OCI-LY7 (cell line): ENCODE measurements around the gene CDA. TPM values are rescaled to one million over a fixed set of nuclear protein-coding genes. Genes with fewer than 3 reads are reported as not detected.

Experiments used
- BruUV-seq: library from RNA; stranded (reverse); fragments of 400-500 nt; replicated peaks from 2 replicates; lab custom pipeline; 2021; lab: Mats Ljungman, UMichigan
- CTCF ChIA-PET: fragments of 300-600 bp; sonication (Branson Sonifier 250); formaldehyde crosslinking; loops from one replicate; lab custom pipeline; 2022; ENCODE audit warnings: antibody characterized with exemption; ENCODE audit not compliant: unreplicated experiment; lab: Charles Lee
- POLR2A ChIA-PET: fragments of 300-600 bp; sonication (Branson Sonifier 250); formaldehyde crosslinking; loops from one replicate; lab custom pipeline; 2022; ENCODE audit warnings: antibody characterized with exemption; lab: Charles Lee
- DNase-seq: peaks from one replicate; pipeline ENCODE4 v3.0.0-alpha.2; 2015; ENCODE audit warnings: low spot score
- H2AFZ ChIP-seq: fragments of 200-600 bp; sonication (generic), shearing (Covaris generic); 2 replicates; pipeline ENCODE4 v1.6.1; 2014; ENCODE audit warnings: mild to moderate bottlenecking, antibody characterized with exemption, low read length, moderate library complexity
- H3K27ac ChIP-seq: fragments of 200-600 bp; sonication (generic); 2 replicates; pipeline ENCODE4 v1.5.1; 2014; ENCODE audit warnings: mixed run types, low read depth, mild to moderate bottlenecking, moderate library complexity, low read length, inconsistent platforms; ENCODE audit not compliant: poor library complexity, severe bottlenecking
- H3K36me3 ChIP-seq: fragments of 200-600 bp; sonication (generic); 2 replicates; pipeline ENCODE4 v1.6.1; 2014; ENCODE audit warnings: mild to moderate bottlenecking, antibody characterized with exemption, low read length, moderate library complexity, mixed read lengths; ENCODE audit not compliant: insufficient read depth
- H3K4me1 ChIP-seq: fragments of 200-600 bp; sonication (generic); 2 replicates; pipeline ENCODE4 v1.5.1; 2014; ENCODE audit warnings: mild to moderate bottlenecking, low read length; ENCODE audit not compliant: insufficient read depth, poor library complexity, severe bottlenecking
- H3K4me2 ChIP-seq: fragments of 200-600 bp; sonication (generic); 2 replicates; pipeline ENCODE4 v1.6.1; 2014; ENCODE audit warnings: mild to moderate bottlenecking, low read length
- H3K4me3 ChIP-seq: fragments of 200-600 bp; sonication (generic); 2 replicates; pipeline ENCODE4 v1.5.1; 2014; ENCODE audit warnings: mild to moderate bottlenecking, low read depth, low read length; ENCODE audit not compliant: poor library complexity, severe bottlenecking
- H3K79me2 ChIP-seq: fragments of 200-600 bp; sonication (generic); 2 replicates; pipeline ENCODE4 v1.6.1; 2016; ENCODE audit warnings: low read depth, mild to moderate bottlenecking, low read length, moderate library complexity, mixed read lengths; ENCODE audit not compliant: insufficient read depth
- H3K9me2 ChIP-seq: fragments of 200-600 bp; sonication (generic); 2 replicates; pipeline ENCODE4 v1.6.1; 2016; ENCODE audit warnings: mild to moderate bottlenecking, low read length, mixed read lengths; ENCODE audit not compliant: insufficient read depth
- H3K9me3 ChIP-seq: fragments of 200-600 bp; sonication (generic); 2 replicates; pipeline ENCODE4 v1.6.1; 2014; ENCODE audit warnings: mild to moderate bottlenecking, mixed run types, low read length, mixed read lengths
- H4K20me1 ChIP-seq: fragments of 200-600 bp; sonication (generic); 2 replicates; pipeline ENCODE4 v1.6.1; 2014; ENCODE audit warnings: mild to moderate bottlenecking, antibody characterized with exemption, low read length, moderate library complexity, mixed read lengths; ENCODE audit not compliant: insufficient read depth
- EZH2phosphoT487 ChIP-seq: fragments of 200-600 bp; sonication (generic); IDR thresholded peaks from 2 replicates; pipeline ENCODE4 v1.6.1; 2018; ENCODE audit warnings: low read depth, borderline replicate concordance, mild to moderate bottlenecking, mixed run types, antibody characterized with exemption, low read length, moderate library complexity, mixed read lengths
- intact Hi-C: fragments of 100-400 bp; cut with micrococcal nuclease; formaldehyde crosslinking; loops from one replicate; pipeline ENCODE4 v1.10.0; 2022; ENCODE audit not compliant: unreplicated experiment
- total RNA-seq, 2 experiments: library from RNA; depleted of rRNA in 1 of 2; stranded (reverse); fragments of >200 nt in 1 of 2; shearing (Covaris generic) in 1 of 2; gene quantifications; 2 replicates each; pipeline ENCODE4 v1.2.3, GENCODE V29; 2014 to 2022
- TF ChIP-seq, protein P1 (sequence below): fragments of 200-600 bp; sonication (generic); conservative IDR thresholded peaks from 2 replicates; pipeline ENCODE4 v1.5.1; 2014; ENCODE audit warnings: mild to moderate bottlenecking, antibody characterized with exemption, low read length, moderate library complexity, mixed read lengths

Gene CDA
- total RNA-seq, 2 experiments from 2014 or later, result not detected

DNA sequence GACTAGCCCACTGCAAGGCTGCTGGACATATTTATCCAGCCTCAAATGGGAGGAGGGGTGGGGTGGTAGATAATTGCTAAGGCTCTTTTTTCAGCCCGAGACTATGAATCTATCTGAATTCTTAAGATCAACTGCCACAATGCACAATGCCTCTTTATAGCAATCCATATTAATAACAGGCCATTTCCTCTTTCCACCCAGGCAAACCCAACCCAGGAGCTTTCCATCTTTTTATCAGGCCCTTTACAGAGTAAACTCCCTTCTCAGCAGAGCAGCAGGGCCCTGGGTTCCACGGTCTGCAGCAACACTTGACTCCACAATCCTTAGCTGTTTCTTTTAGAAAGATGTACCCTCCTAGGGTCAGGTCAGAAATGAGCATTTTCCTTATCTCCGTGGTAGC is 71.5 kb downstream of the CDA start:
- Histone ChIP-seq H3K36me3 (peaks cover 49% of the 10 kb centered on the region), H3K27ac (peak overlapping the region; percentile 35), H3K4me2 (peak overlapping the region; percentile 98), H2AFZ (no peak overlapping the region; the same call in 1 of the 2 replicates), H3K79me2 (peaks cover 40% of the 10 kb centered on the region), H4K20me1 (peaks cover 10% of the 10 kb centered on the region; the same call in 1 of the 2 replicates), H3K4me1 (peaks cover 21% of the 10 kb centered on the region), H3K9me2 (no peaks in the 10 kb centered on the region), H3K9me3 (no peaks in the 10 kb centered on the region), H3K4me3 (peak overlapping the region; percentile 94)
- DNase-seq, result no peak
- BruUV-seq, result no TSS peak
- TF ChIP-seq EZH2phosphoT487, result no peak
- TF ChIP-seq, protein P1, sequence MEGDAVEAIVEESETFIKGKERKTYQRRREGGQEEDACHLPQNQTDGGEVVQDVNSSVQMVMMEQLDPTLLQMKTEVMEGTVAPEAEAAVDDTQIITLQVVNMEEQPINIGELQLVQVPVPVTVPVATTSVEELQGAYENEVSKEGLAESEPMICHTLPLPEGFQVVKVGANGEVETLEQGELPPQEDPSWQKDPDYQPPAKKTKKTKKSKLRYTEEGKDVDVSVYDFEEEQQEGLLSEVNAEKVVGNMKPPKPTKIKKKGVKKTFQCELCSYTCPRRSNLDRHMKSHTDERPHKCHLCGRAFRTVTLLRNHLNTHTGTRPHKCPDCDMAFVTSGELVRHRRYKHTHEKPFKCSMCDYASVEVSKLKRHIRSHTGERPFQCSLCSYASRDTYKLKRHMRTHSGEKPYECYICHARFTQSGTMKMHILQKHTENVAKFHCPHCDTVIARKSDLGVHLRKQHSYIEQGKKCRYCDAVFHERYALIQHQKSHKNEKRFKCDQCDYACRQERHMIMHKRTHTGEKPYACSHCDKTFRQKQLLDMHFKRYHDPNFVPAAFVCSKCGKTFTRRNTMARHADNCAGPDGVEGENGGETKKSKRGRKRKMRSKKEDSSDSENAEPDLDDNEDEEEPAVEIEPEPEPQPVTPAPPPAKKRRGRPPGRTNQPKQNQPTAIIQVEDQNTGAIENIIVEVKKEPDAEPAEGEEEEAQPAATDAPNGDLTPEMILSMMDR, result no peak
- ChIA-PET POLR2A (interaction anchor here (0.6 to 2.0 kb wide), 4 partner anchors 10 to 834 kb away, joined by 3 to 10 read pairs (median 8); partner anchors contain the start of gene PINK1), CTCF (interaction anchor here (0.6 kb wide), 1 partner anchor 27 kb away, joined by 5 read pairs; no protein-coding TSS in a partner anchor)
- intact Hi-C loops, result loop anchor here (2.0 kb wide), 1 partner anchor 26 kb away; no protein-coding TSS in a partner anchor

DNA sequence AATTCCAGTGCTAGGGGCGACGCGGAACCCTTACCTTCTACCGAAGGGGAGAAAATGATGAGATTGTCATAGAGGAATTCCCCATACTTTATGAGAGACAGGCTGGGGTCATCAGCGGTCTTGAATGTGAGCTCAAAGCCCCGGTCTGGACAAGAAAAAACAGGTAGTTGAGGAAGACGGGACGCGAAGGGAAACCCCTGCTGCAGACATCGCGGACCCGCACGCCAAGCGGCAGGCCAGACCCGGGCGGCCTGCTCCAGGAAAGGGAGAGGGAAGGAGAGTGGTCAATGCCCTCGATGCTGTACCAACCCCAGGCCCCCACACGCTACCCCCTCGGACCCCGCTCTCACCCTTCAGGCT is 71.9 kb downstream of the CDA start:
- Histone ChIP-seq H4K20me1 (peaks cover 10% of the 10 kb centered on the region; the same call in 1 of the 2 replicates), H3K79me2 (peaks cover 40% of the 10 kb centered on the region), H3K9me3 (no peaks in the 10 kb centered on the region), H3K4me2 (peak overlapping the region; percentile 98), H3K27ac (peak overlapping the region; percentile 35), H3K4me3 (peak overlapping the region; percentile 94), H3K9me2 (no peaks in the 10 kb centered on the region), H2AFZ (peak overlapping the region; percentile 43; the same call in 1 of the 2 replicates), H3K36me3 (peaks cover 44% of the 10 kb centered on the region), H3K4me1 (peaks cover 26% of the 10 kb centered on the region)
- ChIA-PET CTCF (interaction anchor here (0.6 to 0.7 kb wide), 2 partner anchors 27 to 195 kb away, joined by 3 to 5 read pairs; no protein-coding TSS in a partner anchor), POLR2A (interaction anchor here (0.6 to 2.0 kb wide), 6 partner anchors 11 to 517 kb away, joined by 3 to 10 read pairs (median 4); partner anchors contain the start of gene PINK1)
- TF ChIP-seq, protein P1, result no peak
- TF ChIP-seq EZH2phosphoT487, result no peak
- peak; percentile 43 for DNase-seq
- intact Hi-C loops, result loop anchor here (2.0 kb wide), 1 partner anchor 26 kb away; no protein-coding TSS in a partner anchor
- no TSS peak for BruUV-seq
